HCT116 (cell line): Measurements from ENCODE around the gene GGT6. TPM values are rescaled to one million over a fixed set of nuclear protein-coding genes. Genes with fewer than 3 reads are reported as not detected.

Experiments used
- ATAC-seq: fragments of 200-7000 bp; cut with Tn5 transposase; 2 replicates; pipeline ENCODE4 v1.9.1; 2020; ENCODE audit warnings: mild to moderate bottlenecking, moderate library complexity
- BruUV-seq: library from RNA; stranded (reverse); fragments of 400-500 nt; replicated peaks from 2 replicates; lab custom pipeline; 2021; lab: Mats Ljungman, UMichigan
- CTCF ChIA-PET: fragments of 300-600 bp; sonication (Branson Sonifier 250); formaldehyde crosslinking; loops from one replicate; lab custom pipeline; 2021; ENCODE audit warnings: antibody characterized with exemption; lab: Charles Lee
- POLR2A ChIA-PET: fragments of 300-600, 350-600 bp; sonication (Branson Sonifier 250); formaldehyde crosslinking; loops from one replicate; lab custom pipeline; 2021; ENCODE audit warnings: antibody characterized with exemption; lab: Charles Lee
- RAD21 ChIA-PET, 2 experiments: fragments of 300-600 bp; sonication (Branson Sonifier 250); formaldehyde crosslinking; loops; one replicate each; lab custom pipeline; 2023; ENCODE audit warnings: low total read pairs in 2 of 2; ENCODE audit not compliant: uncharacterized antibody in 2 of 2, unreplicated experiment in 2 of 2, low non-redundant PET in 1 of 2; lab: Charles Lee
- DNase-seq: peaks from one replicate; pipeline ENCODE4 v3.0.0-alpha.2; 2010; ENCODE audit warnings: low read depth, low spot score
- H2AFZ ChIP-seq: fragments of 200-600 bp; shearing (Covaris generic), sonication (generic); 2 replicates; pipeline ENCODE4 v1.6.1; 2017; ENCODE audit warnings: low read depth, mixed run types, mixed read lengths, antibody characterized with exemption, low read length; ENCODE audit not compliant: poor library complexity, severe bottlenecking
- H3K27ac ChIP-seq: 2 replicates; pipeline ENCODE4 v1.5.1; 2012; ENCODE audit warnings: low read depth, low read length
- H3K27me3 ChIP-seq: fragments of 200-600 bp; sonication (generic); 2 replicates; pipeline ENCODE4 v1.6.1; 2016; ENCODE audit warnings: mixed run types, low read length, mixed read lengths; ENCODE audit not compliant: insufficient read depth
- H3K36me3 ChIP-seq, 2 experiments: fragments of 200-500 bp in 1 of 2; fragments of 200-600 bp in 1 of 2; sonication (Bioruptor generic) in 1 of 2; sonication (generic) in 1 of 2; 2 replicates each; pipeline versions ENCODE4 v1.5.1 to v1.6.1; 2014 to 2016; ENCODE audit warnings: low read length in 2 of 2, inconsistent platforms in 1 of 2, mixed read lengths in 1 of 2, mixed run types in 1 of 2; ENCODE audit not compliant: insufficient read depth in 2 of 2, control insufficient read depth in 1 of 2
- H3K4me1 ChIP-seq, 2 experiments: fragments of 200-600 bp in 1 of 2; sonication (generic) in 1 of 2; 2 replicates each; pipeline versions ENCODE4 v1.5.1 to v1.6.1; 2012 to 2017; ENCODE audit warnings: low read length in 2 of 2, inconsistent platforms in 1 of 2, mild to moderate bottlenecking in 1 of 2, mixed read lengths in 1 of 2, mixed run types in 1 of 2, moderate library complexity in 1 of 2; ENCODE audit not compliant: insufficient read depth in 2 of 2, control insufficient read depth in 1 of 2
- H3K4me2 ChIP-seq: fragments of 200-600 bp; sonication (generic); 2 replicates; pipeline ENCODE4 v1.6.1; 2017; ENCODE audit warnings: mixed run types, low read length, mixed read lengths
- H3K4me3 ChIP-seq, 2 experiments: fragments of 200-600 bp in 1 of 2; sonication (generic) in 1 of 2; replicated peaks in 1 of 2; 2 replicates each; pipeline ENCODE4 v1.5.1; 2011 to 2016; ENCODE audit warnings: low read length in 2 of 2, control low read depth in 1 of 2, low read depth in 1 of 2, mild to moderate bottlenecking in 1 of 2, mixed read lengths in 1 of 2, mixed run types in 1 of 2
- H3K79me2 ChIP-seq: fragments of 200-600 bp; sonication (generic); 2 replicates; pipeline ENCODE4 v1.6.1; 2017; ENCODE audit warnings: mild to moderate bottlenecking, mixed run types, low read length, moderate library complexity, mixed read lengths; ENCODE audit not compliant: insufficient read depth
- H3K9ac ChIP-seq: fragments of 200-600 bp; sonication (generic); 2 replicates; pipeline ENCODE4 v1.6.1; 2016; ENCODE audit warnings: low read length, mixed read lengths
- H3K9me2 ChIP-seq: fragments of 200-600 bp; sonication (generic), shearing (Covaris generic); 2 replicates; pipeline ENCODE4 v1.6.1; 2017; ENCODE audit warnings: mixed run types, mild to moderate bottlenecking, moderate library complexity; ENCODE audit not compliant: insufficient read depth
- H3K9me3 ChIP-seq, 2 experiments: fragments of 200-500 bp in 1 of 2; fragments of 200-600 bp in 1 of 2; sonication (Bioruptor generic) in 1 of 2; sonication (generic) in 1 of 2; 2 replicates each; pipeline ENCODE4 v1.6.1; 2014 to 2017; ENCODE audit warnings: low read length in 2 of 2, mixed read lengths in 2 of 2, inconsistent platforms in 1 of 2, low read depth in 1 of 2, mild to moderate bottlenecking in 1 of 2, mixed run types in 1 of 2, moderate library complexity in 1 of 2; ENCODE audit not compliant: control insufficient read depth in 1 of 2, insufficient read depth in 1 of 2
- H4K20me1 ChIP-seq: fragments of 200-600 bp; sonication (generic), shearing (Covaris generic); 2 replicates; pipeline ENCODE4 v1.6.1; 2017; ENCODE audit warnings: mixed run types, mild to moderate bottlenecking, moderate library complexity; ENCODE audit not compliant: insufficient read depth
- CEBPB ChIP-seq: IDR thresholded peaks from 2 replicates; pipeline ENCODE4 v1.6.1; 2012; ENCODE audit warnings: low read depth
- EGR1 ChIP-seq: IDR thresholded peaks from 2 replicates; pipeline ENCODE4 v1.6.1; 2012; ENCODE audit warnings: low read depth
- EZH2 ChIP-seq: fragments of 200-600 bp; sonication (generic); IDR thresholded peaks from 2 replicates; pipeline ENCODE4 v1.6.1; 2017; ENCODE audit warnings: antibody characterized with exemption, mixed run types
- EZH2phosphoT487 ChIP-seq: fragments of 200-600 bp; IDR thresholded peaks from 2 replicates; pipeline ENCODE4 v1.6.1; 2018; ENCODE audit warnings: antibody characterized with exemption, borderline replicate concordance
- FOSL1 ChIP-seq: IDR thresholded peaks from 2 replicates; pipeline ENCODE4 v1.6.1; 2012; ENCODE audit warnings: low read depth
- JUND ChIP-seq: IDR thresholded peaks from 2 replicates; pipeline ENCODE4 v1.6.1; 2012
- POLR2A ChIP-seq: IDR thresholded peaks from 2 replicates; pipeline ENCODE4 v1.7.0; 2011; ENCODE audit warnings: borderline replicate concordance; ENCODE audit not compliant: insufficient read depth, insufficient read length; ENCODE audit errors: extremely low read depth
- POLR2AphosphoS5 ChIP-seq: IDR thresholded peaks from 2 replicates; pipeline ENCODE4 v1.6.1; 2011; ENCODE audit warnings: mild to moderate bottlenecking, low read depth, low read length, moderate library complexity
- RAD21 ChIP-seq: IDR thresholded peaks from 2 replicates; pipeline ENCODE4 v1.6.1; 2012; ENCODE audit warnings: low read depth, mild to moderate bottlenecking
- SIN3A ChIP-seq: IDR thresholded peaks from 2 replicates; pipeline ENCODE4 v1.6.1; 2012; ENCODE audit warnings: low read depth
- SP1 ChIP-seq: IDR thresholded peaks from 2 replicates; pipeline ENCODE4 v1.6.1; 2012; ENCODE audit warnings: low read depth
- SRF ChIP-seq: IDR thresholded peaks from 2 replicates; pipeline ENCODE4 v1.6.1; 2012; ENCODE audit warnings: low read depth
- TCF7L2 ChIP-seq: IDR thresholded peaks from 2 replicates; pipeline ENCODE4 v1.7.0; 2011; ENCODE audit warnings: borderline replicate concordance, inconsistent platforms; ENCODE audit not compliant: insufficient read depth, insufficient read length; ENCODE audit errors: extremely low read depth
- YY1 ChIP-seq: IDR thresholded peaks from 2 replicates; pipeline ENCODE4 v1.6.1; 2011; ENCODE audit warnings: low read length, low read depth, moderate library complexity, mild to moderate bottlenecking; ENCODE audit not compliant: insufficient replicate concordance; ENCODE audit errors: extremely low read depth
- ZFX ChIP-seq: fragments of 450-650 bp; IDR thresholded peaks from 2 replicates; pipeline ENCODE4 v1.6.1; 2017
- intact Hi-C: fragments of 100-400 bp; cut with micrococcal nuclease; formaldehyde crosslinking; loops from 2 replicates; pipeline ENCODE4 v1.10.0; 2022
- total RNA-seq: library from RNA; stranded (reverse); gene quantifications from one replicate; pipeline ENCODE4 v1.2.1, GENCODE V29; 2021; ENCODE audit not compliant: unreplicated experiment
- TF ChIP-seq, protein P1 (sequence below): IDR thresholded peaks from 2 replicates; pipeline ENCODE4 v1.6.1; 2011; ENCODE audit warnings: mild to moderate bottlenecking, low read length, moderate library complexity; ENCODE audit not compliant: insufficient replicate concordance; ENCODE audit errors: extremely low read depth
- TF ChIP-seq, protein P2 (sequence below): IDR thresholded peaks from 2 replicates; pipeline ENCODE4 v1.6.1; 2012
- TF ChIP-seq, protein P3 (sequence below): IDR thresholded peaks from 2 replicates; pipeline ENCODE4 v1.6.1; 2012
- TF ChIP-seq, protein P4 (sequence below), 3 experiments: fragments of 200-600 bp in 1 of 3; sonication (generic) in 1 of 3; IDR thresholded peaks in 2 of 3; conservative IDR thresholded peaks in 1 of 3; 2 replicates each; pipeline ENCODE4 v1.5.1; 2012 to 2017; ENCODE audit warnings: low read depth in 2 of 3, low read length in 2 of 3, antibody characterized with exemption in 1 of 3, borderline replicate concordance in 1 of 3, control low read depth in 1 of 3, mild to moderate bottlenecking in 1 of 3, mixed read lengths in 1 of 3, mixed run types in 1 of 3, moderate library complexity in 1 of 3; ENCODE audit not compliant: insufficient read depth in 1 of 3
- TF ChIP-seq, protein P5 (sequence below): IDR thresholded peaks from 2 replicates; pipeline ENCODE4 v1.6.1; 2012; ENCODE audit warnings: low read depth

The GGT6 gene
- total RNA-seq, 1 experiment from 2014 or later: 0.10 TPM

DNA sequence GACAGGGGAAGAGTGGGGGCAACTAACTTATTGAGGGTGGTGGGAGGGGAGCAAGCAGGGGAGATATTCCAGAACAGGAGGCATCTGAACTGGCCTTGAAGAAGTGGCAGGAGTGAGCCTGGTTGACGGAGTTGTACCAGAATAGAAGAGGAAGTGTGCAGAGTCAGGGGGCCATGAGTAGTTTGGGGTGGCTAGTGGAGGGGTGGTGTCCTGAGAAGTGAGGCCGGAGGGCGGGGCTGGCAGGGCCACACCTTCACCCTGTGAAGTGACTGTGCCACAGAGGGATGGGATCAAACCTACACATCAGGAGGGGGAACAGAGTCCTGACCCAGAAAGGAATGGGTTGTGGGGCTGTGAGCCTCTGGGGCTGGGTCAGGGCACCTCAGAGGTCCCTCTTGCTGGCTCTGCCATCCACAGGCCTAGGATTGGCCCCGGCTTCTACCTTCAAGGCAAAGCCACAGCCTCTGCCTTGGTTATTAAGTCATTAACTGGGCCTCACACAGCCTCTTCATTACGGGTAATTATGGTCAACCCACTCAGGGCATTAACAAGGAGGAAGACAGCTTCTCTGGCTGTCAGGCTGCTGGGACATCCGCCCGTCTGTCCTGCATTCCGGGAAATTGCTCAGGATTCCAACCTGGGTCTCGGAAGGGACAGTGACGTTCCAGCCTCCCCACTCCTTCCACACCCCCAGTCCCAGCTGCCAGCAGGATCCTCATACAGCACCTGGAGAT, 49.0 kb downstream of the GGT6 start:
- H3K27ac ChIP-seq: no peak overlapping the region
- H3K4me3 ChIP-seq: no peak overlapping the region
- RAD21 ChIA-PET: no interaction called here
- no TSS peak for BruUV-seq
- CTCF ChIA-PET: no interaction called here
- no peaks in the 10 kb centered on the region for H3K27me3 ChIP-seq
- no peak overlapping the region for H3K9ac ChIP-seq
- DNase-seq: no peak
- H3K36me3 ChIP-seq: no peaks in the 10 kb centered on the region
- H4K20me1 ChIP-seq: no peaks in the 10 kb centered on the region
- H3K4me2 ChIP-seq: no peak overlapping the region
- H3K4me1 ChIP-seq: peaks cover 21 to 31% of the 10 kb centered on the region in 2 experiments
- no peaks in the 10 kb centered on the region for H3K9me3 ChIP-seq
- ATAC-seq: no peak
- POLR2A ChIA-PET: no interaction called here
- no peak for TF ChIP-seq YY1
- TF ChIP-seq, protein P1, sequence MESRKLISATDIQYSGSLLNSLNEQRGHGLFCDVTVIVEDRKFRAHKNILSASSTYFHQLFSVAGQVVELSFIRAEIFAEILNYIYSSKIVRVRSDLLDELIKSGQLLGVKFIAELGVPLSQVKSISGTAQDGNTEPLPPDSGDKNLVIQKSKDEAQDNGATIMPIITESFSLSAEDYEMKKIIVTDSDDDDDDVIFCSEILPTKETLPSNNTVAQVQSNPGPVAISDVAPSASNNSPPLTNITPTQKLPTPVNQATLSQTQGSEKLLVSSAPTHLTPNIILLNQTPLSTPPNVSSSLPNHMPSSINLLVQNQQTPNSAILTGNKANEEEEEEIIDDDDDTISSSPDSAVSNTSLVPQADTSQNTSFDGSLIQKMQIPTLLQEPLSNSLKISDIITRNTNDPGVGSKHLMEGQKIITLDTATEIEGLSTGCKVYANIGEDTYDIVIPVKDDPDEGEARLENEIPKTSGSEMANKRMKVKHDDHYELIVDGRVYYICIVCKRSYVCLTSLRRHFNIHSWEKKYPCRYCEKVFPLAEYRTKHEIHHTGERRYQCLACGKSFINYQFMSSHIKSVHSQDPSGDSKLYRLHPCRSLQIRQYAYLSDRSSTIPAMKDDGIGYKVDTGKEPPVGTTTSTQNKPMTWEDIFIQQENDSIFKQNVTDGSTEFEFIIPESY: no peak
- TF ChIP-seq POLR2AphosphoS5: no peak
- TF ChIP-seq, protein P2, sequence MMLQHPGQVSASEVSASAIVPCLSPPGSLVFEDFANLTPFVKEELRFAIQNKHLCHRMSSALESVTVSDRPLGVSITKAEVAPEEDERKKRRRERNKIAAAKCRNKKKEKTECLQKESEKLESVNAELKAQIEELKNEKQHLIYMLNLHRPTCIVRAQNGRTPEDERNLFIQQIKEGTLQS: no peak
- TF ChIP-seq CEBPB: no peak
- no peak for TF ChIP-seq SP1
- no peak for TF ChIP-seq FOSL1
- TF ChIP-seq RAD21: no peak
- no peak for TF ChIP-seq JUND
- TF ChIP-seq, protein P3, sequence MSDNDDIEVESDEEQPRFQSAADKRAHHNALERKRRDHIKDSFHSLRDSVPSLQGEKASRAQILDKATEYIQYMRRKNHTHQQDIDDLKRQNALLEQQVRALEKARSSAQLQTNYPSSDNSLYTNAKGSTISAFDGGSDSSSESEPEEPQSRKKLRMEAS: no peak
- TF ChIP-seq SIN3A: no peak
- TF ChIP-seq TCF7L2: no peak
- TF ChIP-seq EGR1: no peak
- TF ChIP-seq, protein P4, sequence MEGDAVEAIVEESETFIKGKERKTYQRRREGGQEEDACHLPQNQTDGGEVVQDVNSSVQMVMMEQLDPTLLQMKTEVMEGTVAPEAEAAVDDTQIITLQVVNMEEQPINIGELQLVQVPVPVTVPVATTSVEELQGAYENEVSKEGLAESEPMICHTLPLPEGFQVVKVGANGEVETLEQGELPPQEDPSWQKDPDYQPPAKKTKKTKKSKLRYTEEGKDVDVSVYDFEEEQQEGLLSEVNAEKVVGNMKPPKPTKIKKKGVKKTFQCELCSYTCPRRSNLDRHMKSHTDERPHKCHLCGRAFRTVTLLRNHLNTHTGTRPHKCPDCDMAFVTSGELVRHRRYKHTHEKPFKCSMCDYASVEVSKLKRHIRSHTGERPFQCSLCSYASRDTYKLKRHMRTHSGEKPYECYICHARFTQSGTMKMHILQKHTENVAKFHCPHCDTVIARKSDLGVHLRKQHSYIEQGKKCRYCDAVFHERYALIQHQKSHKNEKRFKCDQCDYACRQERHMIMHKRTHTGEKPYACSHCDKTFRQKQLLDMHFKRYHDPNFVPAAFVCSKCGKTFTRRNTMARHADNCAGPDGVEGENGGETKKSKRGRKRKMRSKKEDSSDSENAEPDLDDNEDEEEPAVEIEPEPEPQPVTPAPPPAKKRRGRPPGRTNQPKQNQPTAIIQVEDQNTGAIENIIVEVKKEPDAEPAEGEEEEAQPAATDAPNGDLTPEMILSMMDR (IDR thresholded peaks at IDR 0.05 in 2 of 3, conservative IDR thresholded peaks at IDR 0.05 in 1 of 3; ENCODE audit: borderline replicate concordance in 1 of 3, insufficient read depth in 1 of 3, low read depth in 2 of 3, low read length in 2 of 3): no peak
- TF ChIP-seq POLR2A: no peak
- TF ChIP-seq, protein P5, sequence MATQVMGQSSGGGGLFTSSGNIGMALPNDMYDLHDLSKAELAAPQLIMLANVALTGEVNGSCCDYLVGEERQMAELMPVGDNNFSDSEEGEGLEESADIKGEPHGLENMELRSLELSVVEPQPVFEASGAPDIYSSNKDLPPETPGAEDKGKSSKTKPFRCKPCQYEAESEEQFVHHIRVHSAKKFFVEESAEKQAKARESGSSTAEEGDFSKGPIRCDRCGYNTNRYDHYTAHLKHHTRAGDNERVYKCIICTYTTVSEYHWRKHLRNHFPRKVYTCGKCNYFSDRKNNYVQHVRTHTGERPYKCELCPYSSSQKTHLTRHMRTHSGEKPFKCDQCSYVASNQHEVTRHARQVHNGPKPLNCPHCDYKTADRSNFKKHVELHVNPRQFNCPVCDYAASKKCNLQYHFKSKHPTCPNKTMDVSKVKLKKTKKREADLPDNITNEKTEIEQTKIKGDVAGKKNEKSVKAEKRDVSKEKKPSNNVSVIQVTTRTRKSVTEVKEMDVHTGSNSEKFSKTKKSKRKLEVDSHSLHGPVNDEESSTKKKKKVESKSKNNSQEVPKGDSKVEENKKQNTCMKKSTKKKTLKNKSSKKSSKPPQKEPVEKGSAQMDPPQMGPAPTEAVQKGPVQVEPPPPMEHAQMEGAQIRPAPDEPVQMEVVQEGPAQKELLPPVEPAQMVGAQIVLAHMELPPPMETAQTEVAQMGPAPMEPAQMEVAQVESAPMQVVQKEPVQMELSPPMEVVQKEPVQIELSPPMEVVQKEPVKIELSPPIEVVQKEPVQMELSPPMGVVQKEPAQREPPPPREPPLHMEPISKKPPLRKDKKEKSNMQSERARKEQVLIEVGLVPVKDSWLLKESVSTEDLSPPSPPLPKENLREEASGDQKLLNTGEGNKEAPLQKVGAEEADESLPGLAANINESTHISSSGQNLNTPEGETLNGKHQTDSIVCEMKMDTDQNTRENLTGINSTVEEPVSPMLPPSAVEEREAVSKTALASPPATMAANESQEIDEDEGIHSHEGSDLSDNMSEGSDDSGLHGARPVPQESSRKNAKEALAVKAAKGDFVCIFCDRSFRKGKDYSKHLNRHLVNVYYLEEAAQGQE: no peak
- TF ChIP-seq SRF: no peak
- no peak for TF ChIP-seq EZH2phosphoT487
- TF ChIP-seq ZFX: no peak
- TF ChIP-seq EZH2: no peak
- TF ChIP-seq, all 23 proteins: peak for 0
- H2AFZ ChIP-seq: no peak overlapping the region
- intact Hi-C loops: no loop called here
- H3K9me2 ChIP-seq: no peaks in the 10 kb centered on the region
- no peaks in the 10 kb centered on the region for H3K79me2 ChIP-seq
